Tibial nerve (tissue), 4 donors: ENCODE results near the gene NQO1. TPM values are rescaled to one million over a fixed set of nuclear protein-coding genes. Genes with fewer than 3 reads are reported as not detected.

Experiments
- DNase-seq, 2 donors: peaks; one replicate each; pipeline ENCODE4 v3.0.0-alpha.2; 2019; ENCODE audit warnings: low spot score in 2 of 2
- H3K27ac ChIP-seq, 4 donors: fragments of 200-600 bp; sonication (generic) in 3 of 4; one replicate each; pipeline ENCODE4 v1.5.1; 2017 to 2019; ENCODE audit warnings: mild to moderate bottlenecking in 1 of 4
- H3K27me3 ChIP-seq, 2 donors: fragments of 200-600 bp; sonication (generic) in 1 of 2; one replicate each; pipeline versions ENCODE4 v1.5.1 to v1.6.0; 2017 to 2019
- H3K36me3 ChIP-seq, 3 donors: fragments of 200-600 bp; sonication (generic); one replicate each; pipeline ENCODE4 v1.5.1; 2018 to 2019
- H3K4me1 ChIP-seq, 4 donors: fragments of 200-600 bp; sonication (generic) in 3 of 4; one replicate each; pipeline ENCODE4 v1.5.1; 2017 to 2019
- H3K4me3 ChIP-seq, 4 donors: fragments of 200-600 bp; sonication (generic) in 3 of 4; one replicate each; pipeline ENCODE4 v1.5.1; 2017 to 2019; ENCODE audit warnings: mild to moderate bottlenecking in 1 of 4, moderate library complexity in 1 of 4
- H3K9me3 ChIP-seq, 4 donors: fragments of 200-600 bp; sonication (generic) in 3 of 4; one replicate each; pipeline ENCODE4 v1.5.1; 2017 to 2019
- EP300 ChIP-seq, 2 donors: sonication (generic); formaldehyde crosslinking; IDR thresholded peaks; one replicate each; pipeline ENCODE4 v1.6.1; 2017; ENCODE audit warnings: antibody characterized with exemption in 2 of 2, mild to moderate bottlenecking in 1 of 2
- POLR2A ChIP-seq, 2 donors: fragments of 450-650 bp; IDR thresholded peaks; one replicate each; pipeline ENCODE4 v1.6.1; 2017; ENCODE audit warnings: antibody characterized with exemption in 2 of 2, mild to moderate bottlenecking in 2 of 2, moderate library complexity in 2 of 2
- WGBS, 2 donors: methylation state at CpG; one replicate each; pipeline ENCODE4 v1.1.5; 2018; 5-methylcytosine and 5-hydroxymethylcytosine counted together
- total RNA-seq, 4 donors: library from RNA; depleted of rRNA; stranded (reverse); fragments of >200 nt; gene quantifications; one replicate each; pipeline ENCODE4 v1.1.0, GENCODE V29; 2016
- TF ChIP-seq, protein P1 (sequence below), 5 experiments: fragments of 200-600 bp in 3 of 5; fragments of 450-650 bp in 2 of 5; sonication (generic) in 3 of 5; IDR thresholded peaks; one replicate each; pipeline ENCODE4 v1.5.1; 2016 to 2019; ENCODE audit warnings: antibody characterized with exemption in 5 of 5, mild to moderate bottlenecking in 3 of 5, moderate library complexity in 2 of 5

Gene NQO1
- total RNA-seq, 4 donors from 2014 or later = 19.0 to 106 (median 55.0) TPM

DNA sequence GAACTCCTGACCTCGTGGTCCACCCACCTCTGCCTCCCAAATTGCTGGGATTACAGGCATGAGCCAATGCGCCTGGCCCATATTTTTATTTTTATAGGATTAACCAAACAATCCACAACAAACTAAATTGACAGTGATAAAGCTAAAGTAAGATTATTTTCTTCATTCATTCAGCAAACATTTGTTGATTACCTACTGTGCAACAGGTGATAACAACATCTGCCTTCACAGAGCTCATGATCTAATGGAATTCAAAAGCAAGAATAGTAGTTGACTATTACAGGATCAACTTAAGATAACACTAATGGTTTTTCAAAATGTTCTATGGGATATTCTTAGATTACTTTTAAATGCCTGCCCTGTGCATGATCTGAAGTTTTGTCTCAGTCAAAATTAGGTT, 37.8 kb downstream of the NQO1 start:
- H3K27ac ChIP-seq = no peak overlapping the region
- no peak overlapping the region for H3K4me3 ChIP-seq
- no peaks in the 10 kb centered on the region for H3K9me3 ChIP-seq
- peaks cover 0 to 70% (median 6%) of the 10 kb centered on the region in 3 donors for H3K36me3 ChIP-seq
- DNase-seq = no peak
- no peaks in the 10 kb centered on the region for H3K27me3 ChIP-seq
- no peaks in the 10 kb centered on the region for H3K4me1 ChIP-seq
- TF ChIP-seq, protein P1, sequence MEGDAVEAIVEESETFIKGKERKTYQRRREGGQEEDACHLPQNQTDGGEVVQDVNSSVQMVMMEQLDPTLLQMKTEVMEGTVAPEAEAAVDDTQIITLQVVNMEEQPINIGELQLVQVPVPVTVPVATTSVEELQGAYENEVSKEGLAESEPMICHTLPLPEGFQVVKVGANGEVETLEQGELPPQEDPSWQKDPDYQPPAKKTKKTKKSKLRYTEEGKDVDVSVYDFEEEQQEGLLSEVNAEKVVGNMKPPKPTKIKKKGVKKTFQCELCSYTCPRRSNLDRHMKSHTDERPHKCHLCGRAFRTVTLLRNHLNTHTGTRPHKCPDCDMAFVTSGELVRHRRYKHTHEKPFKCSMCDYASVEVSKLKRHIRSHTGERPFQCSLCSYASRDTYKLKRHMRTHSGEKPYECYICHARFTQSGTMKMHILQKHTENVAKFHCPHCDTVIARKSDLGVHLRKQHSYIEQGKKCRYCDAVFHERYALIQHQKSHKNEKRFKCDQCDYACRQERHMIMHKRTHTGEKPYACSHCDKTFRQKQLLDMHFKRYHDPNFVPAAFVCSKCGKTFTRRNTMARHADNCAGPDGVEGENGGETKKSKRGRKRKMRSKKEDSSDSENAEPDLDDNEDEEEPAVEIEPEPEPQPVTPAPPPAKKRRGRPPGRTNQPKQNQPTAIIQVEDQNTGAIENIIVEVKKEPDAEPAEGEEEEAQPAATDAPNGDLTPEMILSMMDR (IDR thresholded peaks at IDR 0.05) = no peak
- TF ChIP-seq POLR2A (IDR thresholded peaks at IDR 0.05) = no peak
- no peak for TF ChIP-seq EP300 (IDR thresholded peaks at IDR 0.05)
- 93 to 97% methylated on average over 2 of the region's 2 CpGs for WGBS, 2 donors

- no peak for DNase-seq
- H3K4me3 ChIP-seq = no peak overlapping the region
- no peaks in the 10 kb centered on the region for H3K27me3 ChIP-seq
- H3K9me3 ChIP-seq = no peaks in the 10 kb centered on the region
- H3K36me3 ChIP-seq = peaks cover 0 to 77% (median 7%) of the 10 kb centered on the region in 3 donors
- TF ChIP-seq, protein P1 (IDR thresholded peaks at IDR 0.05) = no peak
- no peak for TF ChIP-seq POLR2A (IDR thresholded peaks at IDR 0.05)
- TF ChIP-seq EP300 (IDR thresholded peaks at IDR 0.05) = no peak
- H3K27ac ChIP-seq = no peak overlapping the region
- H3K4me1 ChIP-seq = no peaks in the 10 kb centered on the region
These were observed 46.0 kb downstream of the NQO1 start for GRCh38 chr16:69680358-69680757.

DNA sequence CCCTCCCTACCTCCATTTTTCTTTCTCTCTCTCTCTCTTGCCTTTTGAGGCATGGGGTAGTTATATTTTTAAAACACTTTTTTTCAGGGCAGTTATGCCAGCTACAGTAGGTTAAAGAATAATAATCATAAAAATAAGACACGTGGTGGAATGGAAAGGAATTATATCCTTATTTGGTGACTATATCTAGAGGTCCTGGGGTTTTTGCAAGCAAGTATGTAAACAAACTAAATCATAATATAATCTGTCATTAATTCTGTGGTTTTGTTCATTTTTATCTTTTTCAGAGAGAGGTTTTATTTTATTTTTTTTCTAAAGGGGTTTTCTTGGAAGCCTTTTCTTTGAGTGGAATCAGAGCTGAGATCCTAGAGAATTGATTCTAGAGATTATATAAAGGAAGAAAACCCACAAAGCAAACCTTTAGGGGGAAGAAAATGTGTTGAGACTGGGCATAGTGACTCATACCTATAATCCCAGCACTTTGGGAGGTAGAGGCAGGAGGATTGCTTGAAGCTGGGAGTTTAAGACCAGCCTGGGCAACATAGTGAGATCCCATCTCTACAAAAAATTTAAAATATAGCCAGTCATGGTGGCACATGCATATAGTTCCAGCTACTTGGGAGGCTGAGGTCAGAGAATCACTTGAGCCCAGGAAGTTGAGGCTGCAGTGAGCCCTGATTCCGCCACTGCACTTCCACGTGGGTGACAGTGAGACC, 53.2 kb downstream of the NQO1 start:
- no peak for DNase-seq
- TF ChIP-seq EP300 (IDR thresholded peaks at IDR 0.05) (no peak), POLR2A (IDR thresholded peaks at IDR 0.05) (no peak)
- TF ChIP-seq, protein P1 (IDR thresholded peaks at IDR 0.05) = no peak
- WGBS, 2 donors = 79 to 87% methylated on average over 3 of the region's 3 CpGs
- H3K4me1 ChIP-seq = peaks cover 0 to 7% (median 0%) of the 10 kb centered on the region in 4 donors
- H3K27me3 ChIP-seq = no peaks in the 10 kb centered on the region
- no peak overlapping the region for H3K27ac ChIP-seq
- H3K9me3 ChIP-seq = no peaks in the 10 kb centered on the region
- H3K4me3 ChIP-seq = no peak overlapping the region
- H3K36me3 ChIP-seq = peaks cover 0 to 77% (median 0%) of the 10 kb centered on the region in 3 donors

GRCh38 chr16:69672315-69672997, 53.9 kb downstream of the NQO1 start:
- H3K4me3 ChIP-seq = no peak overlapping the region
- H3K36me3 ChIP-seq = peaks cover 0 to 70% (median 0%) of the 10 kb centered on the region in 3 donors
- no peak for DNase-seq
- H3K27ac ChIP-seq = no peak overlapping the region
- no peak for TF ChIP-seq EP300 (IDR thresholded peaks at IDR 0.05)
- TF ChIP-seq POLR2A (IDR thresholded peaks at IDR 0.05) = no peak
- TF ChIP-seq, protein P1 (IDR thresholded peaks at IDR 0.05) = no peak
- H3K27me3 ChIP-seq = no peaks in the 10 kb centered on the region
- H3K4me1 ChIP-seq = peaks cover 0 to 7% (median 0%) of the 10 kb centered on the region in 4 donors
- WGBS, 2 donors = 94 to 96% methylated on average over 2 of the region's 2 CpGs
- H3K9me3 ChIP-seq = no peaks in the 10 kb centered on the region

DNA sequence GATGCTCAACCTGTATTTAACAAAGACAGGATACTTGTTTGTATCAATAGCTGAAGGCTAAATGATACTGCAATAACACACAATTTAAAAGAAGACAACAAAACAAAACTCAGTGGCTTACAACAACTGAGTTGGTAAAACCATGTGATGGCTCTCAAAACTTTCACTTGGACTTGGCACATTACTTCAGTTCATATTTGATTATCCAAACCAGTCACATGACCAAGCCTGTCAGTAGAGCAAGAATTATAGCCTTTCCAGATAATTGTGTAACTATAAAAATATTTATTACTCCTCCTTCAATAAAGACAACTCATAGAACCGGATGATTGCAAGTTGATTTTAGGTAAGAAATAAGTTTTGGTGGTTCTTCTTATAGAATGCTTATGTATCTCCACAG, 56.8 kb downstream of the NQO1 start:
- DNase-seq = no peak
- TF ChIP-seq, protein P1 (IDR thresholded peaks at IDR 0.05) = no peak
- no peak for TF ChIP-seq EP300 (IDR thresholded peaks at IDR 0.05)
- no peak for TF ChIP-seq POLR2A (IDR thresholded peaks at IDR 0.05)
- no peak overlapping the region for H3K27ac ChIP-seq
- 35 to 50% methylated on average over 1 of the region's 1 CpG for WGBS, 2 donors
- no peak overlapping the region for H3K4me3 ChIP-seq
- peaks cover 0 to 7% (median 0%) of the 10 kb centered on the region in 4 donors for H3K4me1 ChIP-seq
- H3K36me3 ChIP-seq = peaks cover 0 to 54% (median 0%) of the 10 kb centered on the region in 3 donors
- no peaks in the 10 kb centered on the region for H3K9me3 ChIP-seq
- H3K27me3 ChIP-seq = no peaks in the 10 kb centered on the region
